Panc1 (cell line): ENCODE data around the gene CYSTM1.
"Not testable (repeated sequence)": the region's sequence is repeated elsewhere in the genome, so short reads cannot be mapped to it uniquely, and the experiment has no call there.

ENCODE experiments used
- CTCF ChIP-seq: fragments of 450-650 bp; IDR thresholded peaks from 2 replicates; pipeline ENCODE4 v1.5.1; 2017; ENCODE audit warnings: mild to moderate bottlenecking
- POLR2AphosphoS5 ChIP-seq: IDR thresholded peaks from 2 replicates; pipeline ENCODE4 v1.6.1; 2012; ENCODE audit warnings: mild to moderate bottlenecking, low read depth, low read length, moderate library complexity
- REST ChIP-seq, 2 experiments: IDR thresholded peaks; 2 replicates each; pipeline ENCODE4 v1.6.1; 2011 to 2012; ENCODE audit warnings: low read depth in 2 of 2, control low read depth in 1 of 2, low read length in 1 of 2, mild to moderate bottlenecking in 1 of 2, moderate library complexity in 1 of 2; ENCODE audit not compliant: insufficient read depth in 1 of 2

GRCh38 chr5:140198915-140199314, 23.9 kb downstream of the CYSTM1 start:
- not testable (repeated sequence) for TF ChIP-seq CTCF; REST (IDR thresholded peaks at IDR 0.05; ENCODE audit: insufficient read depth in 1 of 2, low read depth in 2 of 2, low read length in 1 of 2); POLR2AphosphoS5
